ENCODE measurements around the gene CCDC18.

The CCDC18 gene

GRCh38 chr1:93304716-93305138 lies 124.2 kb downstream of the CCDC18 start:
- DNase-seq (ENCODE audit: low read depth in 1 of 2, low spot score in 1 of 2) = peak in 1 of 2 experiments; percentile 63
- Histone ChIP-seq H3K4me3 (replicated peaks; ENCODE audit: insufficient read depth, low read length) (no peak overlapping the region), H3K27me3 (ENCODE audit: insufficient read depth, poor library complexity, severe bottlenecking) (no peaks in the 10 kb centered on the region), H3K27ac (replicated peaks) (no peak overlapping the region)
- no peak for TF ChIP-seq SPI1 (IDR thresholded peaks at IDR 0.05; ENCODE audit: borderline replicate concordance, low read depth)
- TF ChIP-seq, protein P1, sequence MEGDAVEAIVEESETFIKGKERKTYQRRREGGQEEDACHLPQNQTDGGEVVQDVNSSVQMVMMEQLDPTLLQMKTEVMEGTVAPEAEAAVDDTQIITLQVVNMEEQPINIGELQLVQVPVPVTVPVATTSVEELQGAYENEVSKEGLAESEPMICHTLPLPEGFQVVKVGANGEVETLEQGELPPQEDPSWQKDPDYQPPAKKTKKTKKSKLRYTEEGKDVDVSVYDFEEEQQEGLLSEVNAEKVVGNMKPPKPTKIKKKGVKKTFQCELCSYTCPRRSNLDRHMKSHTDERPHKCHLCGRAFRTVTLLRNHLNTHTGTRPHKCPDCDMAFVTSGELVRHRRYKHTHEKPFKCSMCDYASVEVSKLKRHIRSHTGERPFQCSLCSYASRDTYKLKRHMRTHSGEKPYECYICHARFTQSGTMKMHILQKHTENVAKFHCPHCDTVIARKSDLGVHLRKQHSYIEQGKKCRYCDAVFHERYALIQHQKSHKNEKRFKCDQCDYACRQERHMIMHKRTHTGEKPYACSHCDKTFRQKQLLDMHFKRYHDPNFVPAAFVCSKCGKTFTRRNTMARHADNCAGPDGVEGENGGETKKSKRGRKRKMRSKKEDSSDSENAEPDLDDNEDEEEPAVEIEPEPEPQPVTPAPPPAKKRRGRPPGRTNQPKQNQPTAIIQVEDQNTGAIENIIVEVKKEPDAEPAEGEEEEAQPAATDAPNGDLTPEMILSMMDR (IDR thresholded peaks at IDR 0.05; ENCODE audit: insufficient read depth, low read length) = peak; percentile 71

- Histone ChIP-seq H3K27me3 (ENCODE audit: insufficient read depth, poor library complexity, severe bottlenecking) (no peaks in the 10 kb centered on the region), H3K27ac (replicated peaks) (no peak overlapping the region), H3K4me3 (replicated peaks; ENCODE audit: insufficient read depth, low read length) (no peak overlapping the region)
- DNase-seq (ENCODE audit: low read depth in 1 of 2, low spot score in 1 of 2) = no peak
- TF ChIP-seq GABPA (IDR thresholded peaks at IDR 0.05; ENCODE audit: low read depth) (no peak), POLR2AphosphoS5 (IDR thresholded peaks at IDR 0.05; ENCODE audit: low read depth) (no peak), REST (IDR thresholded peaks at IDR 0.05; ENCODE audit: insufficient replicate concordance, low read depth) (no peak), SPI1 (IDR thresholded peaks at IDR 0.05; ENCODE audit: borderline replicate concordance, low read depth) (no peak)
- TF ChIP-seq, protein P1 (IDR thresholded peaks at IDR 0.05; ENCODE audit: insufficient read depth, low read length) = no peak
Measured at GRCh38 chr1:93306920-93307319, 126.4 kb downstream of the CCDC18 start.

DNA sequence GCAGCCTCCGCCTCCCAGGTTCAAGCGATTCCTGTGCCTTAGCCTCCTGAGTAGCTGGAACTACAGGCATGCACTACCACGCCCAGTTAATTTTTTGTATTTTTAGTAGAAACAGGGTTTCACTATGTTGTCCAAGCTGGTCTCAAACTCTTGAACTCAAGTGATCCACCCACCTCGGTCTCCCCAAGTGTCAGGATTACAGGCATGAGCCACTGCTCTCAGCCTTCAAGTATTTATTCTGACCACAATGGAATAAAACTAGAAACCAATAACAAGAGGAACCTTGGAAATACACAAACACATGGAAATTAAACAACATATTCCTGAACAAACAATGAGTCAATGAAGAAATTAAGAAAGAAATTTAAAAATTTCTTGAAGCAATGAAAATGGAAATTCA lies 132.5 kb downstream of the CCDC18 start:
- Histone ChIP-seq H3K4me3 (replicated peaks; ENCODE audit: insufficient read depth, low read length) (no peak overlapping the region), H3K27ac (replicated peaks) (no peak overlapping the region), H3K27me3 (ENCODE audit: insufficient read depth, poor library complexity, severe bottlenecking) (no peaks in the 10 kb centered on the region)
- no peak for DNase-seq (ENCODE audit: low read depth in 1 of 2, low spot score in 1 of 2)
- no peak for TF ChIP-seq GABPA (IDR thresholded peaks at IDR 0.05; ENCODE audit: low read depth)
- TF ChIP-seq, protein P1 (IDR thresholded peaks at IDR 0.05; ENCODE audit: insufficient read depth, low read length) = no peak
- no peak for TF ChIP-seq SPI1 (IDR thresholded peaks at IDR 0.05; ENCODE audit: borderline replicate concordance, low read depth)
- TF ChIP-seq REST (IDR thresholded peaks at IDR 0.05; ENCODE audit: insufficient replicate concordance, low read depth) = no peak
- TF ChIP-seq POLR2AphosphoS5 (IDR thresholded peaks at IDR 0.05; ENCODE audit: low read depth) = no peak

DNA sequence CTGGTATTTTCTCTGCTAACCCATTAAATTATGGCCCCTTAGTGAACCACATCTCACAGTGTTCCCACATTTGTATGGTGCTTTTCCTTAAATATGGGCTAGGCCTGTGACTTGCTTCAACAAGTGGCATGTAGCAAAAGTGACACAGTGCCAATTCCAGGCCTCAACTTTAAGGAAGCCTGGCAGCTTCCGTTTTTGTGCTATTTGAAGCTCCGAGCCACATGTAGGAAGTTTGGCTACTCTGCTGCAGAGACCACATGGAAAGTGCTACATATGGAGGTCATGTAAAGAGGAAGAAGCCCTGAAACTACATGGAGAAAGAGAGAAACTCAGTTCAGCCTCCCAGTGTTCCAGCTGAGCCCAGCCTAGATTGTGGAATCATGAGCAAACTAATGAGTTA lies 136.7 kb downstream of the CCDC18 start:
- TF ChIP-seq REST (IDR thresholded peaks at IDR 0.05; ENCODE audit: insufficient replicate concordance, low read depth) = no peak
- TF ChIP-seq POLR2AphosphoS5 (IDR thresholded peaks at IDR 0.05; ENCODE audit: low read depth) = peak; percentile 76; the same call in 1 of the 2 replicates
- peak; percentile 71; the same call in 1 of the 2 replicates for TF ChIP-seq SPI1 (IDR thresholded peaks at IDR 0.05; ENCODE audit: borderline replicate concordance, low read depth)
- TF ChIP-seq GABPA (IDR thresholded peaks at IDR 0.05; ENCODE audit: low read depth) = peak; percentile 20; the same call in 1 of the 2 replicates
- Histone ChIP-seq H3K27me3 (ENCODE audit: insufficient read depth, poor library complexity, severe bottlenecking) (no peaks in the 10 kb centered on the region), H3K27ac (replicated peaks) (0 out of 2 replicates have a peak overlapping the region, but pooled peaks have one; percentile 13), H3K4me3 (replicated peaks; ENCODE audit: insufficient read depth, low read length) (no peak overlapping the region)
- DNase-seq (ENCODE audit: low read depth in 1 of 2, low spot score in 1 of 2) = peak; percentile 39 to 87

Measured in HL-60 (cell line).